ENCODE data around the gene SHMT2.

DNA sequence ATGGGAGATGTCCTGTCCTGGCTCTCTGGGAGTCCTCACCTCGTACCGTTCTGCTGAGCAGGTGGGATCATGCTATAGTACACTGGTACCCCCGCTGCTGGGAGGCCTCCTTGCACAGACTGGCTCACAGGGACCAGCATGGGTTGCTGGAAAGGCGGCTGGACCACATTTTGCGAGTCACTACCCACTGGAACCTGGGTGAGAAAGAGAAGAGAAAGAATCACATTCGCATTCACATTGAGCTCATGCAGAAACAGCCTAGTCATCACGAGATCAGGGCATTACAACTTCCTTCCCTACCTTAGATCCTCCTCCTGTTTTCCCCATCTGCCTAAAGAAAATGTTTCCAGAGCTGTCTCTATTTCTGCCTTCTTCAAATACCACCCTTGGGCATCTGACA, 38.8 kb downstream of the SHMT2 start:
- TF ChIP-seq CTCF (IDR thresholded peaks at IDR 0.05 in 4 of 5, conservative IDR thresholded peaks at IDR 0.05 in 1 of 5) (no peak), POLR2A (IDR thresholded peaks at IDR 0.05) (no peak)

Measured in gastrocnemius medialis (tissue), 4 donors.